K562 (cell line): ENCODE data around the gene CSNK2A1. TPM values are rescaled to one million over a fixed set of nuclear protein-coding genes. Genes with fewer than 3 reads are reported as not detected.

Source experiments
- ATAC-seq: fragments of 200-7000 bp; cut with Tn5 transposase; 3 replicates; pipeline ENCODE4 v1.9.1; 2020; ENCODE audit warnings: moderate library complexity
- BruUV-seq: library from RNA; stranded (reverse); fragments of 400-500 nt; replicated peaks from 2 replicates; lab custom pipeline; 2021; lab: Mats Ljungman, UMichigan
- CTCF ChIA-PET: fragments of 300-600 bp; formaldehyde crosslinking; extraction: SDS; loops from one replicate; lab custom pipeline; 2021; ENCODE audit warnings: low intra/inter-chr PET ratio; lab: Yijun Ruan, JAX
- POLR2A ChIA-PET: fragments of 300-600, 350-650 bp; sonication (Branson Sonifier 250); formaldehyde crosslinking; extraction: SDS; loops from one replicate; lab custom pipeline; 2021; ENCODE audit warnings: antibody characterized with exemption, inconsistent platforms; lab: Yijun Ruan, JAX
- DNase-seq, 4 experiments: peaks; one replicate each; pipeline versions ENCODE4 v3.0.0 to v3.0.0-alpha.2; 2011 to 2018; ENCODE audit warnings: low spot score in 3 of 4, mixed read lengths in 3 of 4; ENCODE audit errors: extremely low read depth in 1 of 4
- FAIRE-seq: peaks from 2 replicates; lab custom pipeline; 2011; peaks lifted over from hg19 to GRCh38; lab: Jason Lieb, UNC
- H2AFZ ChIP-seq: 2 replicates; pipeline ENCODE4 v1.6.0; 2011; ENCODE audit warnings: low read depth, low read length, control low read depth, inconsistent platforms
- H3K27ac ChIP-seq: fragments of 200-600 bp; 3 replicates; pipeline ENCODE4 v1.8.0; 2011; ENCODE audit warnings: low read depth, mild to moderate bottlenecking, control low read depth, inconsistent platforms, low read length, moderate library complexity, mixed read lengths; ENCODE audit errors: extremely low read depth
- H3K27me3 ChIP-seq, 2 experiments: fragments of 300-600 bp in 1 of 2; 2 replicates in 1 of 2; 3 replicates in 1 of 2; pipeline versions ENCODE4 v1.6.0 to v1.8.0; 2011; ENCODE audit warnings: inconsistent platforms in 2 of 2, low read length in 2 of 2, mild to moderate bottlenecking in 1 of 2, mixed read lengths in 1 of 2, moderate library complexity in 1 of 2; ENCODE audit not compliant: control insufficient read depth in 2 of 2, insufficient read depth in 2 of 2
- H3K36me3 ChIP-seq: fragments of 300-600 bp; 3 replicates; pipeline ENCODE4 v1.8.0; 2011; ENCODE audit warnings: mild to moderate bottlenecking, low read length, inconsistent platforms; ENCODE audit not compliant: control insufficient read depth, insufficient read depth
- H3K4me1 ChIP-seq, 2 experiments: fragments of 200-600 bp in 1 of 2; replicated peaks in 1 of 2; 2 replicates in 1 of 2; 3 replicates in 1 of 2; pipeline versions ENCODE4 v1.5.1 to v1.8.0; 2011; ENCODE audit warnings: inconsistent platforms in 2 of 2, low read length in 2 of 2, mild to moderate bottlenecking in 1 of 2, mixed read lengths in 1 of 2, moderate library complexity in 1 of 2; ENCODE audit not compliant: control insufficient read depth in 2 of 2, insufficient read depth in 2 of 2
- H3K4me2 ChIP-seq: 2 replicates; pipeline ENCODE4 v1.6.1; 2011; ENCODE audit warnings: low read length, control low read depth, inconsistent platforms, mixed read lengths; ENCODE audit not compliant: insufficient read depth
- H3K4me3 ChIP-seq: fragments of 200-600 bp; sonication (generic), shearing (Covaris generic); 2 replicates; pipeline ENCODE4 v1.5.1; 2016; ENCODE audit warnings: control low read depth, inconsistent platforms
- H3K79me2 ChIP-seq: fragments of 200-600 bp; 3 replicates; pipeline ENCODE4 v1.8.0; 2011; ENCODE audit warnings: low read length, inconsistent platforms; ENCODE audit not compliant: control insufficient read depth, insufficient read depth
- H3K9ac ChIP-seq, 2 experiments: 2 replicates each; pipeline versions ENCODE4 v1.6.0 to v1.6.1; 2011; ENCODE audit warnings: low read depth in 2 of 2, low read length in 2 of 2, control low read depth in 1 of 2, inconsistent platforms in 1 of 2, mild to moderate bottlenecking in 1 of 2, mixed read lengths in 1 of 2; ENCODE audit not compliant: insufficient read depth in 1 of 2
- H3K9me1 ChIP-seq: one replicate; pipeline ENCODE4 v1.6.0; 2011; ENCODE audit warnings: inconsistent platforms, mild to moderate bottlenecking, low read length, moderate library complexity; ENCODE audit not compliant: control insufficient read depth, insufficient read depth
- H3K9me3 ChIP-seq: replicated peaks from 2 replicates; pipeline ENCODE4 v1.5.1; 2011; ENCODE audit warnings: low read depth, low read length, inconsistent platforms; ENCODE audit not compliant: control insufficient read depth, insufficient read depth
- H4K20me1 ChIP-seq: replicated peaks from 2 replicates; pipeline ENCODE4 v1.6.1; 2011; ENCODE audit warnings: low read length, inconsistent platforms, mixed read lengths; ENCODE audit not compliant: control insufficient read depth, insufficient read depth
- CBX2 ChIP-seq: fragments of 200-600 bp; sonication (generic); IDR thresholded peaks from one replicate; pipeline ENCODE4 v1.6.1; 2012; ENCODE audit warnings: mild to moderate bottlenecking, low read length, inconsistent platforms; ENCODE audit not compliant: insufficient read depth, poor library complexity, severe bottlenecking
- CHD4 ChIP-seq: fragments of 200-600 bp; sonication (generic); IDR thresholded peaks from 3 replicates; pipeline ENCODE4 v1.6.1; 2012; ENCODE audit warnings: low read depth, mild to moderate bottlenecking, mixed read lengths, low read length, inconsistent platforms; ENCODE audit not compliant: insufficient read depth, insufficient replicate concordance, poor library complexity, severe bottlenecking
- ESRRA ChIP-seq: fragments of 450-650 bp; IDR thresholded peaks from 2 replicates; pipeline ENCODE4 v1.6.1; 2014; ENCODE audit warnings: low read depth, mild to moderate bottlenecking, moderate library complexity, borderline replicate concordance
- MAFF ChIP-seq: IDR thresholded peaks from 2 replicates; pipeline ENCODE4 v1.6.1; 2012; ENCODE audit warnings: low read length, improper control_type of control experiment
- MIER1 ChIP-seq: fragments of 450-650 bp; IDR thresholded peaks from 2 replicates; pipeline ENCODE4 v1.6.1; 2016; ENCODE audit warnings: antibody characterized with exemption, mild to moderate bottlenecking, low read depth
- NFE2L1 ChIP-seq: fragments of 450-650 bp; IDR thresholded peaks from 2 replicates; pipeline ENCODE4 v1.6.1; 2016; ENCODE audit warnings: missing genetic modification characterization, low read depth, mild to moderate bottlenecking, missing compliant biosample characterization, moderate library complexity, borderline replicate concordance
- NFYB ChIP-seq: IDR thresholded peaks from 2 replicates; pipeline ENCODE4 v1.6.1; 2011; ENCODE audit warnings: mild to moderate bottlenecking, moderate library complexity; ENCODE audit not compliant: insufficient read length; ENCODE audit errors: extremely low read depth
- POLR3A ChIP-seq: IDR thresholded peaks from 2 replicates; pipeline ENCODE4 v1.6.1; 2011; ENCODE audit warnings: borderline replicate concordance, mild to moderate bottlenecking, moderate library complexity; ENCODE audit not compliant: insufficient read length, insufficient read depth; ENCODE audit errors: extremely low read depth
- RNF219 ChIP-seq: fragments of 250-450 bp; sonication (Bioruptor Pico); IDR thresholded peaks from 2 replicates; pipeline ENCODE4 v1.5.0; 2022; ENCODE audit warnings: mild to moderate bottlenecking
- SRSF1 ChIP-seq: fragments of 200-400 bp; formaldehyde crosslinking; IDR thresholded peaks from 2 replicates; pipeline ENCODE4 v1.6.1; 2017; ENCODE audit warnings: mild to moderate bottlenecking, low read depth, low read length, moderate library complexity
- ZBTB8A ChIP-seq: fragments of 450-650 bp; IDR thresholded peaks from 2 replicates; pipeline ENCODE4 v1.6.1; 2018; ENCODE audit warnings: mild to moderate bottlenecking, moderate library complexity; ENCODE audit not compliant: partially characterized antibody
- ZHX1 ChIP-seq: fragments of 150-350 bp; conservative IDR thresholded peaks from 2 replicates; pipeline ENCODE4 v1.6.1; 2014; ENCODE audit warnings: low read length
- ZNF274 ChIP-seq: IDR thresholded peaks from 2 replicates; pipeline ENCODE4 v1.6.1; 2011; ENCODE audit warnings: low read depth, mild to moderate bottlenecking, low read length, moderate library complexity, borderline replicate concordance
- ZNF644 ChIP-seq: fragments of 200-800 bp; sonication (Bioruptor generic); IDR thresholded peaks from 2 replicates; pipeline ENCODE4 v1.6.1; 2016; ENCODE audit warnings: low read depth, missing genetic modification characterization, missing compliant biosample characterization
- ZNF695 ChIP-seq: fragments of 450-650 bp; formaldehyde crosslinking; IDR thresholded peaks from 2 replicates; pipeline ENCODE4 v1.4.0; 2020; ENCODE audit warnings: mild to moderate bottlenecking, moderate library complexity
- WGBS: fragments of 100-300 bp; shearing (Covaris generic); methylation state at CpG from one replicate; pipeline ENCODE4 v1.1.6; 2016; ENCODE audit warnings: low coverage, mixed read lengths; ENCODE audit not compliant: insufficient coverage; ENCODE audit errors: missing lambda C conversion rate; 5-methylcytosine and 5-hydroxymethylcytosine counted together
- in situ Hi-C: fragments of 300-500 bp; cut with MboI; formaldehyde crosslinking; loops from 4 replicates; pipeline ENCODE4 v1.15.0; 2018; ENCODE audit warnings: inconsistent platforms, mixed read lengths
- intact Hi-C: fragments of 100-400 bp; cut with micrococcal nuclease; formaldehyde crosslinking; loops from 2 replicates; pipeline ENCODE4 v1.14.2; 2022
- polyA plus RNA-seq, 8 experiments: library from polyadenylated mRNA; depleted of rRNA in 4 of 8; stranded (reverse) in 5 of 8; unstranded in 3 of 8; fragments of >200 nt; fragmentation: Nextera tagmentation in 2 of 8; fragmentation: Illumina TruSeq in 1 of 8; extraction: Ambion mirVana in 2 of 8; extraction: Trizol in 1 of 8; gene quantifications; 2 replicates each; pipeline versions ENCODE4 v1.2.1 to v1.2.3, GENCODE V29; 2011 to 2014; ENCODE audit warnings: inconsistent platforms in 1 of 8, missing spikeins in 1 of 8
- total RNA-seq, 7 experiments: library from RNA; depleted of rRNA in 6 of 7; stranded (reverse); fragments of >200 nt in 6 of 7; fragmentation: Illumina TruSeq in 2 of 7; extraction: Trizol in 2 of 7; gene quantifications; 2 replicates each; pipeline versions ENCODE4 v1.2.1 to v1.2.3, GENCODE V29; 2011 to 2021; ENCODE audit warnings: low replicate concordance in 1 of 7

CSNK2A1 gene
- total and polyA plus RNA-seq, 9 of the 15 experiments (the other 6 are each of a cell fraction or from before 2014, with no cell fraction given) = 71.0 to 251 (median 103) TPM

DNA sequence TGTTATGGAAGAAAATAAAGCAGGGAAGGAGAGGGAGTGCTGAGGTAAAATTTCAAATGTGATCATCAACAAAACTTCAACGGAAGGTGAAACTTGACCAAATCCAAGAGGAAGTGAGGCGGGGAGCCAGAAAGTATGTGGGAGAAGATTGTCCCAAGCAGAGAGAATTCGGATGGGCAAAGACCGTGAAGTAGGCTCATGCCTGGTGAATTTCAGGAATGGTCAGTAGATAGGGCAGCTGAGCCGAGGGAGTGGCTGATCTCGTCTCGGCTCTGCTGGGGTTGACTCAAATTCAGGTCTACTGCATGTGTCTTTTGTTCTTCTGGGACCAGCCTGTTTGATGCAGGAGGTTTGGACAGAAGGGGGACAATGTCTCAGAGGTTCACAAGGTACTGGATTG is 7.0 kb upstream of the CSNK2A1 start:
- H4K20me1 ChIP-seq = no peaks in the 10 kb centered on the region
- 36% methylated on average over 7 of the region's 7 CpGs for WGBS
- intact Hi-C loops = no loop called here
- no peaks in the 10 kb centered on the region for H3K9me1 ChIP-seq
- H3K4me2 ChIP-seq = no peak overlapping the region; the same call in 1 of the 2 replicates
- no peak overlapping the region for H3K9ac ChIP-seq
- no TSS peak for BruUV-seq
- H3K9me3 ChIP-seq = no peaks in the 10 kb centered on the region
- no peak for FAIRE-seq
- peak overlapping the region; percentile 66; the same call in 1 of the 2 replicates for H2AFZ ChIP-seq
- H3K79me2 ChIP-seq = no peaks in the 10 kb centered on the region
- in situ Hi-C loops = no loop called here
- H3K27me3 ChIP-seq = no peaks in the 10 kb centered on the region
- ATAC-seq = no peak
- peaks cover 0 to 16% of the 10 kb centered on the region in 2 experiments; a peak in 2 of 5 replicates for H3K4me1 ChIP-seq
- no peaks in the 10 kb centered on the region for H3K36me3 ChIP-seq
- no peak overlapping the region for H3K4me3 ChIP-seq
- no peak for DNase-seq
- ChIA-PET CTCF (no interaction called here), POLR2A (interaction anchor here (0.6 kb wide), 2 partner anchors 33 to 90 kb away, joined by 3 to 4 read pairs; no protein-coding TSS in a partner anchor)
- no peak overlapping the region for H3K27ac ChIP-seq
- TF ChIP-seq MIER1 (no peak), ZHX1 (no peak), ZNF274 (no peak), ZNF695 (CRISPR knock-in tag) (no peak), MAFF (no peak), CHD4 (no peak), NFE2L1 (tag) (no peak), CBX2 (no peak), ZNF644 (tag) (no peak), ZBTB8A (no peak), NFYB (no peak), POLR3A (no peak), RNF219 (CRISPR knock-in tag) (no peak), SRSF1 (no peak), ESRRA (no peak)
